ENCODE results near the gene SCYL3. TPM values are rescaled to one million over a fixed set of nuclear protein-coding genes. Genes with fewer than 3 reads are reported as not detected.
A peak's percentile ranks its signal among the peaks of the same experiment; 100 is the strongest.

SCYL3 gene
- total and polyA plus RNA-seq, 2 of the 13 experiments (the other 11 are each of a cell fraction or from before 2014, with no cell fraction given): 3.3 to 4.9 TPM

DNA sequence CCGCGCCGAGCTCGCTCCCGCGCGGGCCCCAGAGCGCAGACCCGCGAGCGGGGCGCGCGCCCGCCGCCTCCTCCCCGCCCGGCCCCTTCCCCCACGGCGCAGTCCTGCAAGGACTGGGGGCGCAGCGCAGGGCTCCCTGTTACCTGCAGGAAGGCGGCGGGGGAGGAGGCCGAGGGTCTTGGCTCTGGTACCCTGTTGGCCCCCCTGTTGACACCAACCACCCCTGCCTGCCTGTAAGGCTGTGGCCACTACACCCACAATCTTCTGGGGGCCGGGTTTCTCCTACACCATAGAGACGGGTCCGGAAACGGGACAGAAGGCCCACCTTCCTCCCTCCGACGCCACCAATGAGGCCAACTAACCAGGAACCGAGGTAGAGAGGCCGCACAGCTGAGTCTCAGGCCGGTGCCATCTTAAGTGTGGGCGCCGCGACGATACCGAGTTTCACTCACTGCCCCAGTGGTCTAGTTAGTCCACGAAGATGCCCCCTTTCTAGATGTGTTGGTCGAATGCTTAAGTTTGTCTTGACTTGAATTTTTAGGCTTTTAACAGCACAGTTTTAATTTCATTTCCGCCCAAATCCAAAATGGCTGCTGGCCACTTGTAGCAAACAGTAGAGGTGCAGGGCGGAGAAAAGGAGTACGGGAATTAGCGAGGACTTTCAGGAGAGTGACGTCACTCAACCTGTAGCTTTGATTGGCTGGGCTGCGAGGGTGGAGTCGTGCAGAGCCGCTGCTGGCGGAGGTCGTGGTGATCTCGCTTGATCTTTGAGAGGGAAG is at the start of gene SCYL3 (continued):
- TF ChIP-seq, protein P1, sequence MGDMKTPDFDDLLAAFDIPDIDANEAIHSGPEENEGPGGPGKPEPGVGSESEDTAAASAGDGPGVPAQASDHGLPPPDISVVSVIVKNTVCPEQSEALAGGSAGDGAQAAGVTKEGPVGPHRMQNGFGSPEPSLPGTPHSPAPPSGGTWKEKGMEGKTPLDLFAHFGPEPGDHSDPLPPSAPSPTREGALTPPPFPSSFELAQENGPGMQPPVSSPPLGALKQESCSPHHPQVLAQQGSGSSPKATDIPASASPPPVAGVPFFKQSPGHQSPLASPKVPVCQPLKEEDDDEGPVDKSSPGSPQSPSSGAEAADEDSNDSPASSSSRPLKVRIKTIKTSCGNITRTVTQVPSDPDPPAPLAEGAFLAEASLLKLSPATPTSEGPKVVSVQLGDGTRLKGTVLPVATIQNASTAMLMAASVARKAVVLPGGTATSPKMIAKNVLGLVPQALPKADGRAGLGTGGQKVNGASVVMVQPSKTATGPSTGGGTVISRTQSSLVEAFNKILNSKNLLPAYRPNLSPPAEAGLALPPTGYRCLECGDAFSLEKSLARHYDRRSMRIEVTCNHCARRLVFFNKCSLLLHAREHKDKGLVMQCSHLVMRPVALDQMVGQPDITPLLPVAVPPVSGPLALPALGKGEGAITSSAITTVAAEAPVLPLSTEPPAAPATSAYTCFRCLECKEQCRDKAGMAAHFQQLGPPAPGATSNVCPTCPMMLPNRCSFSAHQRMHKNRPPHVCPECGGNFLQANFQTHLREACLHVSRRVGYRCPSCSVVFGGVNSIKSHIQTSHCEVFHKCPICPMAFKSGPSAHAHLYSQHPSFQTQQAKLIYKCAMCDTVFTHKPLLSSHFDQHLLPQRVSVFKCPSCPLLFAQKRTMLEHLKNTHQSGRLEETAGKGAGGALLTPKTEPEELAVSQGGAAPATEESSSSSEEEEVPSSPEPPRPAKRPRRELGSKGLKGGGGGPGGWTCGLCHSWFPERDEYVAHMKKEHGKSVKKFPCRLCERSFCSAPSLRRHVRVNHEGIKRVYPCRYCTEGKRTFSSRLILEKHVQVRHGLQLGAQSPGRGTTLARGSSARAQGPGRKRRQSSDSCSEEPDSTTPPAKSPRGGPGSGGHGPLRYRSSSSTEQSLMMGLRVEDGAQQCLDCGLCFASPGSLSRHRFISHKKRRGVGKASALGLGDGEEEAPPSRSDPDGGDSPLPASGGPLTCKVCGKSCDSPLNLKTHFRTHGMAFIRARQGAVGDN (CRISPR knock-in tag; IDR thresholded peaks at IDR 0.05): peak; percentile 73
- TF ChIP-seq POGZ (CRISPR knock-in tag; IDR thresholded peaks at IDR 0.05) (peak; percentile 99), KMT2B (CRISPR knock-in tag; IDR thresholded peaks at IDR 0.05) (peak; percentile 85), RFXAP (CRISPR knock-in tag; IDR thresholded peaks at IDR 0.05; ENCODE audit: borderline replicate concordance) (peak; percentile 83), ZNF781 (CRISPR knock-in tag; IDR thresholded peaks at IDR 0.05; ENCODE audit: borderline replicate concordance, not compliant biosample characterization) (no peak), SKI (IDR thresholded peaks at IDR 0.05; ENCODE audit: partially characterized antibody) (peak; percentile 10), U2AF1 (optimal IDR thresholded peaks at IDR 0.05; ENCODE audit: low read depth, low read length) (peak; percentile 76), SNAI1 (CRISPR knock-in tag; IDR thresholded peaks at IDR 0.05; ENCODE audit: borderline replicate concordance) (0 out of 2 replicates have a peak, but pooled peaks have one; percentile 15), ZNF737 (CRISPR knock-in tag; IDR thresholded peaks at IDR 0.05; ENCODE audit: borderline replicate concordance) (no peak), PHF21A (CRISPR knock-in tag; IDR thresholded peaks at IDR 0.05) (peak; percentile 84), ZNF263 (CRISPR knock-in tag; IDR thresholded peaks at IDR 0.05) (0 out of 2 replicates have a peak, but pooled peaks have one; percentile 10), ZNF546 (CRISPR knock-in tag; conservative IDR thresholded peaks at IDR 0.05) (no peak), KMT2A (CRISPR knock-in tag; IDR thresholded peaks at IDR 0.05) (peak; percentile 46; the same call in 1 of the 2 replicates), KDM5A (IDR thresholded peaks at IDR 0.05; ENCODE audit: borderline replicate concordance, low read length) (peak; percentile 79; the same call in 1 of the 2 replicates), ZNF230 (CRISPR knock-in tag; IDR thresholded peaks at IDR 0.05) (0 out of 2 replicates have a peak, but pooled peaks have one; percentile 37), KAT7 (CRISPR knock-in tag; IDR thresholded peaks at IDR 0.05; ENCODE audit: borderline replicate concordance) (peak; percentile 13; the same call in 1 of the 2 replicates), FOXO1 (CRISPR knock-in tag; IDR thresholded peaks at IDR 0.05) (peak; percentile 13; the same call in 1 of the 2 replicates)
- TF ChIP-seq, protein P2, sequence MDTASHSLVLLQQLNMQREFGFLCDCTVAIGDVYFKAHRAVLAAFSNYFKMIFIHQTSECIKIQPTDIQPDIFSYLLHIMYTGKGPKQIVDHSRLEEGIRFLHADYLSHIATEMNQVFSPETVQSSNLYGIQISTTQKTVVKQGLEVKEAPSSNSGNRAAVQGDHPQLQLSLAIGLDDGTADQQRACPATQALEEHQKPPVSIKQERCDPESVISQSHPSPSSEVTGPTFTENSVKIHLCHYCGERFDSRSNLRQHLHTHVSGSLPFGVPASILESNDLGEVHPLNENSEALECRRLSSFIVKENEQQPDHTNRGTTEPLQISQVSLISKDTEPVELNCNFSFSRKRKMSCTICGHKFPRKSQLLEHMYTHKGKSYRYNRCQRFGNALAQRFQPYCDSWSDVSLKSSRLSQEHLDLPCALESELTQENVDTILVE (CRISPR knock-in tag; IDR thresholded peaks at IDR 0.05): peak; percentile 30; the same call in 1 of the 2 replicates
- TF ChIP-seq, protein P3, sequence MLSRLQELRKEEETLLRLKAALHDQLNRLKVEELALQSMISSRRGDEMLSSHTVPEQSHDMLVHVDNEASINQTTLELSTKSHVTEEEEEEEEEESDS (CRISPR knock-in tag; IDR thresholded peaks at IDR 0.05; ENCODE audit: borderline replicate concordance): no peak
- TF ChIP-seq, protein P4, sequence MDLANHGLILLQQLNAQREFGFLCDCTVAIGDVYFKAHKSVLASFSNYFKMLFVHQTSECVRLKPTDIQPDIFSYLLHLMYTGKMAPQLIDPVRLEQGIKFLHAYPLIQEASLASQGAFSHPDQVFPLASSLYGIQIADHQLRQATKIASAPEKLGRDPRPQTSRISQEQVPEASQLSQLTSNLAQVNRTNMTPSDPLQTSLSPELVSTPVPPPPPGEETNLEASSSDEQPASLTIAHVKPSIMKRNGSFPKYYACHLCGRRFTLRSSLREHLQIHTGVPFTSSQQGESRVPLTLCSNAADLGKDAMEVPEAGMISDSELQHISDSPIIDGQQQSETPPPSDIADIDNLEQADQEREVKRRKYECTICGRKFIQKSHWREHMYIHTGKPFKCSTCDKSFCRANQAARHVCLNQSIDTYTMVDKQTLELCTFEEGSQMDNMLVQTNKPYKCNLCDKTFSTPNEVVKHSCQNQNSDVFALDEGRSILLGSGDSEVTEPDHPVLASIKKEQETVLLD (CRISPR knock-in tag; IDR thresholded peaks at IDR 0.05; ENCODE audit: low read depth): peak; percentile 35; the same call in 1 of the 2 replicates
- TF ChIP-seq, protein P5, sequence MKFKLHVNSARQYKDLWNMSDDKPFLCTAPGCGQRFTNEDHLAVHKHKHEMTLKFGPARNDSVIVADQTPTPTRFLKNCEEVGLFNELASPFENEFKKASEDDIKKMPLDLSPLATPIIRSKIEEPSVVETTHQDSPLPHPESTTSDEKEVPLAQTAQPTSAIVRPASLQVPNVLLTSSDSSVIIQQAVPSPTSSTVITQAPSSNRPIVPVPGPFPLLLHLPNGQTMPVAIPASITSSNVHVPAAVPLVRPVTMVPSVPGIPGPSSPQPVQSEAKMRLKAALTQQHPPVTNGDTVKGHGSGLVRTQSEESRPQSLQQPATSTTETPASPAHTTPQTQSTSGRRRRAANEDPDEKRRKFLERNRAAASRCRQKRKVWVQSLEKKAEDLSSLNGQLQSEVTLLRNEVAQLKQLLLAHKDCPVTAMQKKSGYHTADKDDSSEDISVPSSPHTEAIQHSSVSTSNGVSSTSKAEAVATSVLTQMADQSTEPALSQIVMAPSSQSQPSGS (CRISPR knock-in tag; IDR thresholded peaks at IDR 0.05): peak; percentile 78

Data from HepG2 (cell line).